Sigmoid colon (tissue), 3 donors: Measurements from ENCODE around the gene MRPL38.

Source experiments
- CTCF ChIP-seq, 4 experiments: fragments of 450-650 bp in 3 of 4; fragments of 200-600 bp in 1 of 4; IDR thresholded peaks; one replicate each; pipeline ENCODE4 v1.5.1; 2016 to 2019; ENCODE audit warnings: antibody characterized with exemption in 4 of 4, mild to moderate bottlenecking in 3 of 4, moderate library complexity in 2 of 4
- POLR2A ChIP-seq, 2 donors: fragments of 450-650 bp; IDR thresholded peaks; one replicate each; pipeline ENCODE4 v1.6.1; 2016; ENCODE audit warnings: antibody characterized with exemption in 2 of 2, mild to moderate bottlenecking in 2 of 2, moderate library complexity in 2 of 2

- TF ChIP-seq POLR2A (IDR thresholded peaks at IDR 0.05) (no peak), CTCF (IDR thresholded peaks at IDR 0.05) (no peak)
Observed at GRCh38 chr17:75906143-75906884, 1.6 kb upstream of the MRPL38 start.
